ENCODE results near the gene FPGT.
"Not testable (repeated sequence)": the region's sequence is repeated elsewhere in the genome, so short reads cannot be mapped to it uniquely, and the experiment has no call there.

FPGT gene

GRCh38 chr1:74197657-74198552 lies at the start of gene FPGT, which contains the start of gene LRRIQ3:
Gene FPGT, plus strand, starts transcription at chr1:74198242. Its CDS starts 37 bp downstream, at chr1:74198279.
Gene LRRIQ3, minus strand, starts transcription at chr1:74198176. Its CDS starts 14,492 bp downstream, at chr1:74183684.
- TF ChIP-seq, protein P1, sequence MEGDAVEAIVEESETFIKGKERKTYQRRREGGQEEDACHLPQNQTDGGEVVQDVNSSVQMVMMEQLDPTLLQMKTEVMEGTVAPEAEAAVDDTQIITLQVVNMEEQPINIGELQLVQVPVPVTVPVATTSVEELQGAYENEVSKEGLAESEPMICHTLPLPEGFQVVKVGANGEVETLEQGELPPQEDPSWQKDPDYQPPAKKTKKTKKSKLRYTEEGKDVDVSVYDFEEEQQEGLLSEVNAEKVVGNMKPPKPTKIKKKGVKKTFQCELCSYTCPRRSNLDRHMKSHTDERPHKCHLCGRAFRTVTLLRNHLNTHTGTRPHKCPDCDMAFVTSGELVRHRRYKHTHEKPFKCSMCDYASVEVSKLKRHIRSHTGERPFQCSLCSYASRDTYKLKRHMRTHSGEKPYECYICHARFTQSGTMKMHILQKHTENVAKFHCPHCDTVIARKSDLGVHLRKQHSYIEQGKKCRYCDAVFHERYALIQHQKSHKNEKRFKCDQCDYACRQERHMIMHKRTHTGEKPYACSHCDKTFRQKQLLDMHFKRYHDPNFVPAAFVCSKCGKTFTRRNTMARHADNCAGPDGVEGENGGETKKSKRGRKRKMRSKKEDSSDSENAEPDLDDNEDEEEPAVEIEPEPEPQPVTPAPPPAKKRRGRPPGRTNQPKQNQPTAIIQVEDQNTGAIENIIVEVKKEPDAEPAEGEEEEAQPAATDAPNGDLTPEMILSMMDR (conservative IDR thresholded peaks at IDR 0.05; ENCODE audit: control insufficient read depth, insufficient read depth, low read depth, low read length) = no peak
- DNase-seq (ENCODE audit: low read depth) = peak; percentile 93

GRCh38 chr1:74160046-74160445 lies 38.0 kb upstream of the FPGT start:
- DNase-seq (ENCODE audit: low read depth) = no peak
- TF ChIP-seq, protein P1 (conservative IDR thresholded peaks at IDR 0.05; ENCODE audit: control insufficient read depth, insufficient read depth, low read depth, low read length) = no peak
- no peak overlapping the region for H3K4me3 ChIP-seq (ENCODE audit: control insufficient read depth, low read depth, low read length)

More at GRCh38 chr1:74197657-74198552, at the start of gene FPGT, which contains the start of gene LRRIQ3:
- H3K4me3 ChIP-seq (ENCODE audit: control insufficient read depth, low read depth, low read length) = peak within 1 kb of the TSS; percentile 87

GRCh38 chr1:74161497-74161896 lies 36.5 kb upstream of the FPGT start:
- DNase-seq (ENCODE audit: low read depth) = peak; percentile 19
- no peak overlapping the region for H3K4me3 ChIP-seq (ENCODE audit: control insufficient read depth, low read depth, low read length)

DNA sequence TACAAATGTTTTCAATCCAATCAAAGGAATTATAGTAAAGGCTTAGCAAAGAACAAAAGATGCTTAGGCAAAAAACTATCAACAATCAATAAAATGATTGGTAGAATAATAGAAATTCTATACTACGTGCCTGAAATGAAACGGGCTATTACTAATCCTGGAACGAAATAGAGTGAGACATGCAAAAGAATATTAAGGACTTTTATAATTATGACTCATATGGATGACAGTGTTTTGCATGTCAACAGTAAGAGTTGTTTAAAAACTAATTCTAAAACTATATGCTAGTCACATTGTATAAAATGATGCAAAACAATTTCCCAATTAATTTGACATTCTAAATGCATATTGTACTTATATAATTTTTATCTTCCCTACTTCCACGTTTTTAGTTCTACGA lies 35.7 kb upstream of the FPGT start:
- TF ChIP-seq, protein P1 (conservative IDR thresholded peaks at IDR 0.05; ENCODE audit: control insufficient read depth, insufficient read depth, low read depth, low read length) = no peak
- no peak overlapping the region for H3K4me3 ChIP-seq (ENCODE audit: control insufficient read depth, low read depth, low read length)
- peak; percentile 5 for DNase-seq (ENCODE audit: low read depth)

More at GRCh38 chr1:74161497-74161896, 36.5 kb upstream of the FPGT start:
- TF ChIP-seq, protein P1 (conservative IDR thresholded peaks at IDR 0.05; ENCODE audit: control insufficient read depth, insufficient read depth, low read depth, low read length) = no peak

- not testable (repeated sequence) for H3K4me3 ChIP-seq (ENCODE audit: control insufficient read depth, low read depth, low read length); DNase-seq (ENCODE audit: low read depth)
Observed at GRCh38 chr1:74174423-74174822, 23.6 kb upstream of the FPGT start.

DNA sequence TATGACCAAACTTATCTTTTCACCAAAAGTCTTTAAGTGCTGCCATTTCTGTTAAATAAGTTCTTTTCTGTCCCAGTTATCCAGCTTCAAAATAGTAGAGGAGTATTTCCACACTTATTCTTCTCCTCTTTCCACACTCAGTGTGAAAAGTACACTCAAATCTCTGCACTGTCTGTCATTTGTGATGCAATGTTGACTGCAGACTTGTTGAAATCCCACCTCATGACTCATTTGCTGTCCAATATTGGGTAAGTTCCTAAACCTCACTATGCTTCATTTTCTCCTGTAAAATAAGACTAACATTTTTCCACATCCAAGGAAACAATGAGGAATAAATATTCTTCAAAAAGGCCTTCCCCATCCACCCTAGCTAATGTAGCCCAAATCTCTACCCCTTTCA lies 17.6 kb upstream of the FPGT start:
- no peak overlapping the region for H3K4me3 ChIP-seq (ENCODE audit: control insufficient read depth, low read depth, low read length)

GRCh38 chr1:74193908-74194307 lies 4.1 kb upstream of the FPGT start:
- peak; percentile 70 for DNase-seq (ENCODE audit: low read depth)

More for the DNA sequence above, 17.6 kb upstream of the FPGT start:
- TF ChIP-seq, protein P1 (conservative IDR thresholded peaks at IDR 0.05; ENCODE audit: control insufficient read depth, insufficient read depth, low read depth, low read length) = no peak
- peak; percentile 60 for DNase-seq (ENCODE audit: low read depth)

More at GRCh38 chr1:74193908-74194307, 4.1 kb upstream of the FPGT start:
- H3K4me3 ChIP-seq (ENCODE audit: control insufficient read depth, low read depth, low read length) = no peak overlapping the region
- TF ChIP-seq, protein P1 (conservative IDR thresholded peaks at IDR 0.05; ENCODE audit: control insufficient read depth, insufficient read depth, low read depth, low read length) = no peak
